ENCODE data around the gene CALU.

The CALU gene

DNA sequence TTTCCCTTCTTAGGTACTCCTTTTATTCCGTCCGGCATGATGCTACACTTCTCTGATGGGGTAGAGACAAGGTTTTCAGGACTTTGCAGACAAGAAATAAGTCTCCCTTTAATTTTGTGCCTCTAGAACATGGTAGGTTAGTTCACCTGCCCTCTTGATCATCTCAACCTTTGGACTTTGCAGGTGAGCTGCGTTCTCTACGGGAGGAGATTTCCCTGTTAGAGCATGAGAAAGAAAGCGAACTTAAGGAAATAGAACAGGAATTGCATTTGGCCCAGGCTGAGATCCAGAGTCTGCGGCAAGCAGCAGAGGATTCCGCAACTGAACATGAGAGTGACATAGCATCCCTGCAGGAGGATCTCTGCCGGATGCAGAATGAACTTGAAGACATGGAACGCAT lies 61.8 kb downstream of the CALU start:
- POLR2A ChIA-PET = no interaction called here
- CTCF ChIA-PET = no interaction called here
- TF ChIP-seq FOXA1 (IDR thresholded peaks at IDR 0.05) (no peak), NFRKB (IDR thresholded peaks at IDR 0.05) (no peak), ELF4 (IDR thresholded peaks at IDR 0.05) (no peak), CTBP1 (IDR thresholded peaks at IDR 0.05; ENCODE audit: borderline replicate concordance) (no peak), FOXM1 (IDR thresholded peaks at IDR 0.05; ENCODE audit: borderline replicate concordance) (no peak), TARDBP (IDR thresholded peaks at IDR 0.05) (no peak), SP1 (IDR thresholded peaks at IDR 0.05) (no peak), L3MBTL2 (conservative IDR thresholded peaks at IDR 0.05) (no peak), HDGF (IDR thresholded peaks at IDR 0.05; ENCODE audit: borderline replicate concordance) (no peak), BHLHE40 (IDR thresholded peaks at IDR 0.05; ENCODE audit: borderline replicate concordance) (no peak), LEF1 (IDR thresholded peaks at IDR 0.05; ENCODE audit: borderline replicate concordance) (no peak), ARNT (IDR thresholded peaks at IDR 0.05) (no peak), SUZ12 (IDR thresholded peaks at IDR 0.05) (no peak), ZNF384 (IDR thresholded peaks at IDR 0.05) (no peak), FOXK2 (IDR thresholded peaks at IDR 0.05) (no peak)
- TF ChIP-seq, protein P1, sequence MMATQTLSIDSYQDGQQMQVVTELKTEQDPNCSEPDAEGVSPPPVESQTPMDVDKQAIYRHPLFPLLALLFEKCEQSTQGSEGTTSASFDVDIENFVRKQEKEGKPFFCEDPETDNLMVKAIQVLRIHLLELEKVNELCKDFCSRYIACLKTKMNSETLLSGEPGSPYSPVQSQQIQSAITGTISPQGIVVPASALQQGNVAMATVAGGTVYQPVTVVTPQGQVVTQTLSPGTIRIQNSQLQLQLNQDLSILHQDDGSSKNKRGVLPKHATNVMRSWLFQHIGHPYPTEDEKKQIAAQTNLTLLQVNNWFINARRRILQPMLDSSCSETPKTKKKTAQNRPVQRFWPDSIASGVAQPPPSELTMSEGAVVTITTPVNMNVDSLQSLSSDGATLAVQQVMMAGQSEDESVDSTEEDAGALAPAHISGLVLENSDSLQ (IDR thresholded peaks at IDR 0.05) = no peak
- DNase-seq (ENCODE audit: extremely low spot score) = no peak

DNA sequence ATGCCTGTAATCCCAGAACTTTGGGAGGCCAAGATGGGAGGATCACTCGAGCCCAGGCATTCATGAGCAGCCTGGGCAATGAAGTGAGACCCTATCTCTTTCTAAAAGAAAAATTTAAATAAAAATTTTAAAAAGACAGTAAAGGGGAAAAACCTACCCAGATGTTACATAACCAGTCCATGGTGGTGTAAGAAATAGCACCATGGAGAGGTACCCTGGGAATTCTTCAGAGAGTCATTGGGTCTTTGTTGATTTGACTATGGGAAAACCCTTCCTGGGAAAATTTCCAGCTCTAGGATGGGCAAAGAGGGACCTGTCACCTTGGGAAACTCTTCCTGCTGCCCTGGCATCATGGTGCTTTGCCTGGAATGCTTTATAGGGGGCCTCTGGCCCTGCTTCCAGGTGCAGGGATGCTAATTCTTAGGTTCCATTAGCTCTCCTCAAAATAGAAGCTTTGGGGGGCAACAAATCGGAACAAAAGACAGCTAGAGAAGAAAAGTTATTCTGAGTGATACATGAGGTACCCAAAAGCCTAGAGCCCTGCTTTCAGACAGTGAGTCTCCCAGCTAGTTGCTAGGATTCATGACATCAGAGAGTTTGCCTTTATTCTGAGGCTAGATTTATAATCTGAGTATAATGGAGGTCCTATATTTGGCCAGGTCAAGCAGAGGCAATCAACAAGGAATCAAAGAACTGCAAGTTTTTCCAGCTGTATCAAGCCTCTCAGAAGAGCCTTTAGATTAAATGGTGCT lies 62.7 kb downstream of the CALU start:
- CTCF ChIA-PET = no interaction called here
- POLR2A ChIA-PET = no interaction called here

DNA sequence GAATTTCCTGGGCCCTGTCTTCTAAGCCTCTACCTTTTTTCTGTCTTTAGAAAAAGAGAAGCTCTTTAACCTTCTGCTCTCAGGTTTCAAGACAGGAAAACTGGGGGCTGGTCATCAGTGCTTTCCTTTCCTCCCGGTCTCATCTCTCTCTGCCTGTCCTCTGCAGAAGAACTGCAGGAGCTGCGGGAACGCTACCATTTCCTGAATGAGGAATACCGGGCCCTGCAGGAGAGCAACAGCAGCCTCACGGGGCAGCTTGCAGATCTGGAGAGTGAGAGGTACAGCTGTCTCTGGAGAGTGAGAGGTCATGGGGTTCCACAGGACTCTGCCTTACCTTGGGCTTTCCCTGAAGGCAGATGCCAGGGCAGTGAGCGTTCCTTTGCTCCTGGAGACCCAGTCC lies 65.3 kb downstream of the CALU start:
- no peak for DNase-seq (ENCODE audit: extremely low spot score)
- no peak for TF ChIP-seq ELF4 (IDR thresholded peaks at IDR 0.05)
- TF ChIP-seq ZNF384 (IDR thresholded peaks at IDR 0.05) = no peak
- no peak for TF ChIP-seq TARDBP (IDR thresholded peaks at IDR 0.05)
- TF ChIP-seq L3MBTL2 (conservative IDR thresholded peaks at IDR 0.05) = no peak
- no peak for TF ChIP-seq FOXA1 (IDR thresholded peaks at IDR 0.05)
- no peak for TF ChIP-seq SP1 (IDR thresholded peaks at IDR 0.05)
- no peak for TF ChIP-seq BHLHE40 (IDR thresholded peaks at IDR 0.05; ENCODE audit: borderline replicate concordance)
- ChIA-PET CTCF (no interaction called here), POLR2A (no interaction called here)

More for the DNA sequence above, 62.7 kb downstream of the CALU start:
- no peak for TF ChIP-seq FOXA1 (IDR thresholded peaks at IDR 0.05)
- TF ChIP-seq ELF4 (IDR thresholded peaks at IDR 0.05) = no peak
- TF ChIP-seq HDGF (IDR thresholded peaks at IDR 0.05; ENCODE audit: borderline replicate concordance) = no peak
- TF ChIP-seq L3MBTL2 (conservative IDR thresholded peaks at IDR 0.05) = no peak
- TF ChIP-seq ARNT (IDR thresholded peaks at IDR 0.05) = no peak
- TF ChIP-seq SP1 (IDR thresholded peaks at IDR 0.05) = no peak
- no peak for DNase-seq (ENCODE audit: extremely low spot score)

DNA sequence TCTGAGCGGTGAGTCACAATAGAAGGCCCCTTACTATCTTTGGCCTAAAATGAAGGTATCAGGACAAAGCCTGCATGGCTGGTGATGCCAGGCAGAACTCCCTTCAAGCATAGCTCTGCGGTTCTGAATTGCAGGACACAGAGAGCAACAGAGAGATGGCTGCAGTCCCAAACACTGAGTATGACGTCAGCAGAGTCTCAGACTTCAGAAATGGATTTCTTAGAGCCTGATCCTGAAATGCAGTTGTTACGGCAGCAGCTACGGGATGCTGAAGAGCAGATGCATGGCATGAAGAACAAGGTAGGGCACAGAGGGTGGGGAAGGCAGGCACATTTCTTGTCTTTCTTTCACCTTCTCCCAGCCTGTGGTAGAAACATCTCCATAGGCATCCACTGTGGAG lies 66.1 kb downstream of the CALU start:
- POLR2A ChIA-PET = no interaction called here
- CTCF ChIA-PET = no interaction called here
- no peak for DNase-seq (ENCODE audit: extremely low spot score)
- TF ChIP-seq L3MBTL2 (conservative IDR thresholded peaks at IDR 0.05) = no peak
- no peak for TF ChIP-seq CTBP1 (IDR thresholded peaks at IDR 0.05; ENCODE audit: borderline replicate concordance)
- no peak for TF ChIP-seq FOXK2 (IDR thresholded peaks at IDR 0.05)
- no peak for TF ChIP-seq LEF1 (IDR thresholded peaks at IDR 0.05; ENCODE audit: borderline replicate concordance)
- no peak for TF ChIP-seq SUZ12 (IDR thresholded peaks at IDR 0.05)
- no peak for TF ChIP-seq ZNF384 (IDR thresholded peaks at IDR 0.05)
- TF ChIP-seq NFRKB (IDR thresholded peaks at IDR 0.05) = no peak
- no peak for TF ChIP-seq FOXM1 (IDR thresholded peaks at IDR 0.05; ENCODE audit: borderline replicate concordance)

DNA sequence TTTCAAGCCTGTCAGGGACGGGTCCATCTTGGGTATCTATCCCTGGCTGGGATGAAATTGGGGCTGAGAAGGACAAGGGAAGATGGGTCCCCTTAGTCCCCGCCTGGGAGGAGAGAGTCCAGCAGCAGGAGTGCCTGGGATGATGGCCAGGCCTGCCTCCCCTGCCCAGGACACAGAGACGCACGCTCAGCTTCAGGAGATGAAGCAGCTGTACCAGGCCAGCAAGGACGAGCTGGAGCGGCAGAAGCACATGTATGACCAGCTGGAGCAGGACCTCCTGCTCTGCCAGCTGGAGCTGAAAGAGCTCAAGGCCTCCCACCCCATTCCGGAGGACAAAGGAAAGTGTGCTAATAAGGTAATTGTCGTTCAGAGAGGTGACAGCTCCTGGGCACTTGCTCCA lies 68.0 kb downstream of the CALU start:
- POLR2A ChIA-PET = interaction anchor here (1.0 to 1.6 kb wide), 2 partner anchors 16 to 68 kb away, joined by 3 to 4 read pairs; partner anchors contain the start of genes CALU and CCDC136
- TF ChIP-seq TARDBP (IDR thresholded peaks at IDR 0.05) (no peak), L3MBTL2 (conservative IDR thresholded peaks at IDR 0.05) (no peak), SP1 (IDR thresholded peaks at IDR 0.05) (no peak), NFRKB (IDR thresholded peaks at IDR 0.05) (no peak), ELF4 (IDR thresholded peaks at IDR 0.05) (no peak), CTBP1 (IDR thresholded peaks at IDR 0.05; ENCODE audit: borderline replicate concordance) (no peak), HDGF (IDR thresholded peaks at IDR 0.05; ENCODE audit: borderline replicate concordance) (no peak), FOXA1 (IDR thresholded peaks at IDR 0.05) (no peak)
- TF ChIP-seq, protein P1 (IDR thresholded peaks at IDR 0.05) = no peak
- CTCF ChIA-PET = interaction anchor here (0.8 kb wide), 1 partner anchor 15 kb away, joined by 3 read pairs; the partner anchor contains the start of gene CCDC136
- no peak for DNase-seq (ENCODE audit: extremely low spot score)

DNA sequence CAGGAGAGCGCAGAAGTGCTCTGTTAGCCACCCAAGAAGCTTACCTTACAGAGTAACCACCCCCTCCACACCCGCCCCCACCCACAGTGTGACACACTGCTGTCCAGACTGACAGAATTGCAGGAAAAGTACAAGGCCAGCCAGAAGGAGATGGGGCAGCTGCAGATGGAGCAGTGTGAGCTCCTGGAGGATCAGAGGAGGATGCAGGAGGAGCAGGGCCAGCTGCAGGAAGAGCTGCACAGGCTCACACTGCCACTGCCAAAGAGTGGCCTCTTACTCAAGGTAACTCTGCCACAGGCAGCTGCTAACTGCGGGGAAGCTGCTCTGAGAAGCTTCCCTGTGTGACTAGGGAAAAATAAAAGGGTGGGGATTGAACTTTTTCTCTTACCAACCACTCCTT lies 70.2 kb downstream of the CALU start:
- no peak for TF ChIP-seq SP1 (IDR thresholded peaks at IDR 0.05)
- TF ChIP-seq LEF1 (IDR thresholded peaks at IDR 0.05; ENCODE audit: borderline replicate concordance) = no peak
- no peak for TF ChIP-seq ARNT (IDR thresholded peaks at IDR 0.05)
- no peak for TF ChIP-seq FOXK2 (IDR thresholded peaks at IDR 0.05)
- no peak for TF ChIP-seq CTBP1 (IDR thresholded peaks at IDR 0.05; ENCODE audit: borderline replicate concordance)
- TF ChIP-seq NFRKB (IDR thresholded peaks at IDR 0.05) = no peak
- TF ChIP-seq BHLHE40 (IDR thresholded peaks at IDR 0.05; ENCODE audit: borderline replicate concordance) = no peak
- TF ChIP-seq HDGF (IDR thresholded peaks at IDR 0.05; ENCODE audit: borderline replicate concordance) = no peak
- no peak for TF ChIP-seq L3MBTL2 (conservative IDR thresholded peaks at IDR 0.05)
- TF ChIP-seq TARDBP (IDR thresholded peaks at IDR 0.05) = no peak
- no peak for DNase-seq (ENCODE audit: extremely low spot score)
- ChIA-PET CTCF (no interaction called here), POLR2A (no interaction called here)

DNA sequence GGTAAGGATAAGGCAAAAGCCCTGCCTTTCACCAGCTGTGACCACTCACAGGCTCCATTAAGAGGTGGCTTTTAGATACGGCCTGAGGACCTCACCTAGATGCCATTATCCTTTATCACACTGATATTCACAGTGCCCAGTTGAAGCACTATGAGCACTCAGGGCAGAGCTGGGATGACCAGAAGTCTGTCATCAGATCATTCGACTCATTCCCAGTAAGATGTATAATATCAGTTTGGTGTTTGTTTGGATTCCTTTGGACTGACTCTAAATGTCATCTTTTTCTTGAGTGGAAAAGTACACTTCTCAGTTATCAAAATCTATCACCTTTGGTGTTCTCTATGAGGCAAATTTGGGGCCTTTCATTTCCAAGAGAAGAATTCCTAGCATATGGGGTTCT lies 71.3 kb downstream of the CALU start:
- POLR2A ChIA-PET = no interaction called here
- no peak for DNase-seq (ENCODE audit: extremely low spot score)
- TF ChIP-seq SP1 (IDR thresholded peaks at IDR 0.05) (no peak), L3MBTL2 (conservative IDR thresholded peaks at IDR 0.05) (no peak), CTBP1 (IDR thresholded peaks at IDR 0.05; ENCODE audit: borderline replicate concordance) (no peak), ARNT (IDR thresholded peaks at IDR 0.05) (no peak), FOXK2 (IDR thresholded peaks at IDR 0.05) (no peak), ZNF384 (IDR thresholded peaks at IDR 0.05) (no peak), SUZ12 (IDR thresholded peaks at IDR 0.05) (no peak), ELF4 (IDR thresholded peaks at IDR 0.05) (no peak), FOXA1 (IDR thresholded peaks at IDR 0.05) (no peak), FOXM1 (IDR thresholded peaks at IDR 0.05; ENCODE audit: borderline replicate concordance) (no peak)
- TF ChIP-seq, protein P1 (IDR thresholded peaks at IDR 0.05) = no peak
- CTCF ChIA-PET = no interaction called here
